GM18861 (cell line): ENCODE results near the gene SPA17.

Source experiments
- ATAC-seq: cut with Tn5 transposase; IDR thresholded peaks from one replicate; pipeline ENCODE4 v1.9.1; 2021; ENCODE audit not compliant: unreplicated experiment

SPA17 gene

DNA sequence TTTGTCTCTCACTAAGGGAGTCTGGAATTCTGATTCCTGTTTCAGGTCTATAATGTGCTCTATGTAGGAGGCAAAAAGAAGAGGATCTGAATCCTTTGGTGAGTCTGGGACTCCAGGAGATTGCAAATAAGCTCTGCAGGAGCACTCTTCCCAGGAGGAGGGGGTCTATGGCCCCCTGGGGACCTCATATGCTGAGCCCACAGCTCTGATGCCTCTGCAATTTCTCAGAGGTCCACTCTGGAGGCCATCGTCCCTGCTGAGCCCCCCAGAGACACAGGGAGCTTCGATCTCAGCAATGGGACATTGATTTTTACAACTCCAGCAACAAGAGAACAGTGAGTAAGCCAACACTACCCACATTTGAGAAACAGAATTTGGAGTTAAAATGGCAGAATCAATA lies 45.8 kb downstream of the SPA17 start:
- no peak for ATAC-seq

- no peak for ATAC-seq
Observed at GRCh38 chr11:124722176-124722575, 48.5 kb downstream of the SPA17 start.

GRCh38 chr11:124724979-124725718 lies 51.4 kb downstream of the SPA17 start:
- peak; percentile 97 for ATAC-seq

DNA sequence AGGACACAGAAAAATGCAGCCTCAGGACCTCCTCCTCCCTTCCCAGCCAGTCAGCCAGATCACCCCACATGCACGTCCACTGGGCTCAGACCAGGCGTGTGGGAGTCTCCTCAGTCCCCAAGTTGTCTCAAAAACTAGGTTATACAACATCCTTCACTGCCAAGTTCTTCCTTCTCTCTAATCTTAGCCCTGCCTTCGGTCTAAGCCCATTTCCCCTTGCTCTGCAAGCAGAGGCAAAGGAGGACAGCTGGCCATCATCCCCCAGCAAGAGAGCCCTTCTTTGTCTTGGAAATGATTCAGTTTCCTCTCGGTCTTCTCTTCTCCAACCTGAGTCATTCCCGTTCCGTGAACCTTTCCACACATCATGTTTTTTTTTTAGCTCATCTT lies 52.0 kb downstream of the SPA17 start:
- peak; percentile 5 for ATAC-seq

DNA sequence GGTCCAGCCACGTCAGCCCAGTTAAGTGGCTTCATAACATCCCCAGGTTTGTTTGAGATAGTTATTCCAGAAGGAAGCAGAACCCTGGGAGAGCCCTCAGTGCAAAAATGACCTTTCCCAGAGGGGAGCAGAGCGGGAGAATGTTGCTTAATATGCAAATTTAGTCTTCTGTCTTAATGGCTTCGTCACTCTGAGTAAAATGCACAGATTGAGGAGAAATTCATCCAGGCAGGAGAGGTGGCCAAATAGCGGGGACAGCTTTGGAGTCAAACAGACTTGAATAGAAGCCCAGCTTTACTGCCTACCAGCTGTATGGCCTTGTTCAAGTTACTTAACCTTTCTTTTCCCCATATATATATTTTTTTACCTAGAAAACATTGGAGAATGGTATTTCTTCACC lies 53.8 kb downstream of the SPA17 start:
- no peak for ATAC-seq

DNA sequence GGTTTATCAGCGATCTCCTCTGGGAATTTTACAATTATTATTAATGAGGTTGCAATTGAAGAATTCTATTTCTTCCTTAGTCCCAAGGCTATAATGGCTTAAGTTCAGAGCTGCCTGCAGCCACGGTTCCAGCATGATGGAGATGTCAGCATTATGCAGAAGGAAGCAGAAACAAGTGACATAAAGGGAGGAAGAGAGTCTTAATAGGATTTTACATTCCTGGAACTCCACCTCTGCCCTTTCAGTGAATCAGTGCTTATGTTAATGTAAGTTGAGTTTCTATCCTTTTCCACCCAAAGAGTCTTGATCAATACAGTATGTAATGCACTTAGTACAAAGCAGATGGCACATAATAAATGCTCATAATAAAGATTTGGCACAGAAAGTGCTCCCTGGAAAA lies 54.4 kb downstream of the SPA17 start:
- no peak for ATAC-seq

DNA sequence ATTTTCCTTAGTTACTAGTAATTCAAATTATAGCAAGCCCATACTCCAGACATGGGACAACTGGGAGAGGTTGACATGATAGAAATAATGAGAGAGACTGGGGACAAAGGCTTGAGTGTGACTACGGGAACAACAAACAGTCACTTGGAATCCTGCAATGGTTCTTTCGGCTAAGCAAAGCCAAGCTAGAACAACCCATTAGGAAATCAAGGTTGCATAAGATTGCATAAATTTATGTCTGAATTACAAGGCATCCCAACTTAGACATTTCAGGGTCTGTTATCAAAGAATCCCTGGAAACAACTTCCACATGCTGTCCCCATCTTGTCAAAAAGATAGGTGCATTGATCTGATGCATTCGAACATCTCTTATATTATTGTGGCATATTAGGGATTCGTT lies 55.9 kb downstream of the SPA17 start:
- no peak for ATAC-seq

GRCh38 chr11:124732230-124732629 lies 58.5 kb downstream of the SPA17 start:
- ATAC-seq, result no peak

GRCh38 chr11:124736736-124737135 lies 63.0 kb downstream of the SPA17 start:
- ATAC-seq, result no peak

DNA sequence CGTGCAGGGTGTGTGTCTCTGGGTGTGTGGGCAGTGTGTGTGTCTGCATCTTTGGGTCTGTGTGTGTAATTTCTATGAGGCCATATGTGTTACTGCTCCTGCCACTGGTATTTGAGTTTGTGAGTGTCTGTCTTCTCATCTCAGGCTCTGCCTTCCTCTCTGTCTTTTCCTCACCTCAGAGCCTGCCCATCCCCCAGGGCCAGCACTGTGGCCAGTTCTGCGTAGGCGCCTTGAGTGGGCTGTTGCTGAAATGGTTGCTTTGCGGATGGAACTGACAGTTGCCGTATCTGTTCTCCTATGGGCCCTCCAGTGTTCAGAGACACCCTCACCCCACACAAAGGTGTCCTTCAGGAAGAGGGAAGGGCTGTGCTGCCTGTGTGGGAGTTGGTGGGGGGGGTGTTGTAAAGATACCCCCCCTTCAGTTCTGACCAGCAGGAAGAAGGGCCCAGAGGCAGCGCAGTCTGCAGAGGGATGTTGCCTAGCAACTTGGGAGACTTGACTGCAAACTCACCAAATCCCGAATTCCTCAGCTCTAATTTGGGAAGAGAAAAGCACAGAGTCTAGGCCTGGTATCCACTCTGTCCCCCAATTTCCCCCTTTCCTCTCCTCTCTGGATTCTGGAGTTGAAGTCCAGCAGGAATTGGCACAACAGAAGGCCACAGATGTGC lies 64.1 kb downstream of the SPA17 start:
- no peak for ATAC-seq

- ATAC-seq, result no peak
Observed at GRCh38 chr11:124738713-124739478, 65.2 kb downstream of the SPA17 start.

DNA sequence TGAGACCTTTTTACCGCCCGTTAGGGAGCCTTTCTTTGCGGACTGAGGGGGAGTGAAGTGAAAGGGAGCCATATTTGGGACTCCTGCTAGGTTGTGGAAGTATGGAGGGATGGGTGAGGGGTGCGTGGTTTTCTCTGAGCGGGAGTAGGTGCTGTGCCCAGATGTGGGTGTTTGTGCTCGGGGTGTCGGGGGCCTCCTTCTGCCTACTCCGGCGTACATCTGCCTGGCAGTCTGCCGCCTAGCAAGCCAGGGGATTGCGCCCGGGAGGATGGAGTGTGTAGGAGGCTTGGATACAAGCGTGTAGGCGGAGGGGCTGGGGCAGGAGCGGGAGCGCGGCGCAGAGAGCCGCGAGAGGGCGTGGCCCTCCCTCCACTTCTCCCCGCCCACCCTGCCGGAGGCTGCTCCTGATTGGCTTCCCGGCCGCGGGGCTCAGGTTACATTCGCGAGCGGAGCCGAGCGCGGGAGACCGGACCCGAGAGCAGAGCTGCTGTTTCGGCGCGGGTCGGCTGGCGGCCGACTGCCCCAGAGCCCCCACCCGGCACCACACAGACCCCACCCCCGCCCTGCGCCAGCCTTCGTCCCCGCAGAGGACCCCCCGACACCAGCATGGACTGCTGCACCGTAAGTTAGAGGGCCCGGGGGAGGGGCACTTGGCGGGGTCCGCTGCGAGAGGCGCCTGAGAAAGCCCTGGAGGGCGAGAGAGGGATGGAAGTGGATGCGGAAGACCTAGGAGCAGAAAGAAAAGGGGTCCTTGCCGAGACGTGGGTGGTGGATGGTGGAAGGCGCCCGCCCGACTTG lies 66.0 kb downstream of the SPA17 start, which contains the start of gene NRGN:
Gene NRGN (plus strand): TSS at position 464 of the 798 bp plus-strand sequence. CDS start 143 bp downstream, at position 607.
- ATAC-seq, result peak; percentile 95

DNA sequence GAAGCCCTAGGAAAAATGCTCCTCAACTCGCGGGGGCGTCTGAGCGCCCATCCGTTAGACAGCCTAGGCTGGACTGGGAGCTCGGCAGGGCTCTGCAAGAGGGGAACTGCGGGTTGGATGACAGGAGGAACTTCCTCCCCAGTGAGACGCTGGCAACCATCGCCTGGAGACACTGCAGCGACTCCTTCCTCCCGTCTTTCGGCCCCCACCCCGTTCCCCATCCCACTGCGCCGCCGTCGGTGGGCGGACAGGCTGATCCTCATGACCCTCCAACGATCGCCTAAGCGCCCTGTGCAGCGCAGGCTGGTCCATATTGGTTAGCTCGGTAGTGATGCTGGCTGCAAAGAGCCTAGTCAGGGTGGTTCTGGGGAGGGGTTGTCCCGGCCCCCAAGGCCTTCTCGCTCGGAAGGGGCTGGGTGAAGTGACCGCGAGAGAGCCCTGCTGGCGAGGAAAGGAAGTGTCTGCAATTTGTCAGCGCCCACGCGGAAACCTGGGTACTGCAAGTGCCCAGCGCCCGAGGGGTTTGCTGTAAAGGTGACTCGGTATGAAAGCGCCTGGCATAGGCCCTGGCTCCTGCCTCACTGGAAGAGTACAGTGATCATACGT lies 66.7 kb downstream of the SPA17 start:
- ATAC-seq, result peak; percentile 42

DNA sequence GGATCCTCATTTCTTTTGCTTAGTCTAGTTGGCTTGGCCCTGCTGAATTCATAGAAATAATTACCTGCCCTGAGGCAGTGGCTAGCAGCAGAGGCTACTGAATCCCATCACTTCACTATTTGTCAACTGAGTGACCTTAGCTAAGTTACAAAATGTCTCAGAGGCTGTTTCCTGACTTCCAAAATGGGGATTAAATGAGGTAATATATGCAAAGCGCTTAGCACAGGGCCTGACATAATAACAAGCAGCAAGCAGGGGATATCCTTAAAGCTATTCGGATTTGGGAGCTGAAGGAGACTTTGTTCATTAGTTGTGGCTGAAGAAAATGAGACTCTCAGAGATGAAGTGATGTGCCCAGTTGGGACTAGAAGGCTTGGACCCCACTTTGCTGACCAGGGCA lies 68.9 kb downstream of the SPA17 start:
- ATAC-seq, result no peak

DNA sequence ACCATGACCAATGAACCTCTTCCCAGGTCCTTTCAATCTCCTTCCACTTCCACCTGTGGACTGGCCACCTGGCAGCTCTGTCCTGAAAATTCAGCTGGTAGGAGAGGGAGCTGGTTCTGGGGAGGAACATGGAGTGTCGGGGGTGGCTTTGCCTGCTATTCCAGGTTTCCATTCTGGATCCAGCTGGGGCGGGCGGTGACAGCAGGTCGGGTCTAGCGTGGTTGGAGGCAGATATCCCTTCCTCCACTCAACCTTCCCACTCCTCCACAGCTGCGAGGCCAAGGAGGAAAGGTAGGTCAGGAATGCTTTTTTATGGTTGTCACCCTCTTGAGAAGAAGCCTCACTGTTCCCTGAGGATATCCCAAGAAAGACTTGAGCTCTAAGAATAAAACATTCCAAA lies 69.3 kb downstream of the SPA17 start:
- ATAC-seq, result no peak

GRCh38 chr11:124745270-124745834 lies 71.6 kb downstream of the SPA17 start:
- no peak for ATAC-seq

DNA sequence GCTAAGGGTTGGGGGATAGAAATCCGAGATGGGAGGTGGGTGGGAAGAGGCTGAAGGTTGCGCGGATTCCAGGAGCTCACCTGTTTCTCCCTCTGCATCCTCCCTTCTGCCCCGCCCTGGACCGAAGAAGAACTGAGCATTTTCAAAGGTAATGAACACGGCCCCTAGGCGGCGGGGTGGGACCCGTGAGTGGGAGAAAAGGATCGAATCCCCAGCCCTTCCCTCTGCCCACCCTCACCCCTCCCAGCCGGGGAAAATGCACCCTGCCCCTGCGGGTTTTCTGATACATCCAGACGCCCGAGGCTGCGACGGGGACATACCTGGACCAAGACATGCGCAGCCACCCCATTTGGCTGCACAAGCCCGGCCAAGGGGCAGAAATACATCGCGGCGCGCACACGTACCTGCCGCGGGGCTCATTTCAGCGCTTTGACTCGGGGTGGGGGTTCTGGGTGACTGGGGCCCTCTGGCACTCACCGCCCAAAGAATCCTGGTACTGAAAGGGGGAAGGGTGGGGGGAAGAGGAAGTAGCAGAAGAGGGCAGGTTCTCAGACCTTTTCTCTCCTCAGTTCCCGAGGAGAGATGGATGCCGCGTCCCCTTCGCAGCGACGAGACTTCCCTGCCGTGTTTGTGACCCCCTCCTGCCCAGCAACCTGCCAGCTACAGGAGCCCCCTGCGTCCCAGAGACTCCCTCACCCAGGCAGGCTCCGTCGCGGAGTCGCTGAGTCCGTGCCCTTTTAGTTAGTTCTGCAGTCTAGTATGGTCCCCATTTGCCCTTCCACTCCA lies 72.3 kb downstream of the SPA17 start:
- ATAC-seq, result no peak

- ATAC-seq, result peak; percentile 88
Observed at GRCh38 chr11:124746621-124747243, 73.0 kb downstream of the SPA17 start.
